Endothelial cell (in vitro differentiated cells): ENCODE data around the gene MADCAM1. TPM values are rescaled to one million over a fixed set of nuclear protein-coding genes. Genes with fewer than 3 reads are reported as not detected.

ENCODE experiments used
- DNase-seq: peaks from one replicate; pipeline ENCODE4 v3.0.0; 2021; ENCODE audit warnings: low spot score
- H3K27ac Mint-ChIP-seq: one replicate; pipeline ENCODE4 v1.8.0; 2021; ENCODE audit warnings: mixed read lengths, inconsistent platforms; ENCODE audit not compliant: unreplicated experiment
- H3K27me3 Mint-ChIP-seq: one replicate; pipeline ENCODE4 v1.8.0; 2021; ENCODE audit warnings: mild to moderate bottlenecking, moderate library complexity, mixed read lengths, inconsistent platforms; ENCODE audit not compliant: unreplicated experiment
- H3K36me3 Mint-ChIP-seq: one replicate; pipeline ENCODE4 v1.8.0; 2021; ENCODE audit warnings: mild to moderate bottlenecking, low read depth, mixed read lengths, inconsistent platforms; ENCODE audit not compliant: unreplicated experiment
- H3K4me1 Mint-ChIP-seq: one replicate; pipeline ENCODE4 v1.8.0; 2021; ENCODE audit warnings: mild to moderate bottlenecking, mixed read lengths, inconsistent platforms; ENCODE audit not compliant: unreplicated experiment
- H3K4me3 Mint-ChIP-seq: one replicate; pipeline ENCODE4 v1.8.0; 2021; ENCODE audit warnings: mild to moderate bottlenecking, mixed read lengths, inconsistent platforms; ENCODE audit not compliant: unreplicated experiment
- H3K9me3 Mint-ChIP-seq: one replicate; pipeline ENCODE4 v1.8.0; 2021; ENCODE audit warnings: mixed read lengths, inconsistent platforms; ENCODE audit not compliant: unreplicated experiment
- total RNA-seq: library from RNA; stranded (reverse); fragmentation: NEBNext Ultra II Directional; extraction: Animal tissue kit (Norgen Biotek cat#: 25700); gene quantifications from one replicate; pipeline ENCODE4 v1.2.1, GENCODE V29; 2021; ENCODE audit not compliant: unreplicated experiment
- TF ChIP-seq, protein P1 (sequence below): fragments of 200-600 bp; sonication (generic); IDR thresholded peaks from one replicate; pipeline ENCODE4 v1.5.0; 2021; ENCODE audit warnings: antibody characterized with exemption; ENCODE audit not compliant: unreplicated experiment

Gene MADCAM1
- total RNA-seq, 1 donor from 2014 or later: 6.5 TPM

DNA sequence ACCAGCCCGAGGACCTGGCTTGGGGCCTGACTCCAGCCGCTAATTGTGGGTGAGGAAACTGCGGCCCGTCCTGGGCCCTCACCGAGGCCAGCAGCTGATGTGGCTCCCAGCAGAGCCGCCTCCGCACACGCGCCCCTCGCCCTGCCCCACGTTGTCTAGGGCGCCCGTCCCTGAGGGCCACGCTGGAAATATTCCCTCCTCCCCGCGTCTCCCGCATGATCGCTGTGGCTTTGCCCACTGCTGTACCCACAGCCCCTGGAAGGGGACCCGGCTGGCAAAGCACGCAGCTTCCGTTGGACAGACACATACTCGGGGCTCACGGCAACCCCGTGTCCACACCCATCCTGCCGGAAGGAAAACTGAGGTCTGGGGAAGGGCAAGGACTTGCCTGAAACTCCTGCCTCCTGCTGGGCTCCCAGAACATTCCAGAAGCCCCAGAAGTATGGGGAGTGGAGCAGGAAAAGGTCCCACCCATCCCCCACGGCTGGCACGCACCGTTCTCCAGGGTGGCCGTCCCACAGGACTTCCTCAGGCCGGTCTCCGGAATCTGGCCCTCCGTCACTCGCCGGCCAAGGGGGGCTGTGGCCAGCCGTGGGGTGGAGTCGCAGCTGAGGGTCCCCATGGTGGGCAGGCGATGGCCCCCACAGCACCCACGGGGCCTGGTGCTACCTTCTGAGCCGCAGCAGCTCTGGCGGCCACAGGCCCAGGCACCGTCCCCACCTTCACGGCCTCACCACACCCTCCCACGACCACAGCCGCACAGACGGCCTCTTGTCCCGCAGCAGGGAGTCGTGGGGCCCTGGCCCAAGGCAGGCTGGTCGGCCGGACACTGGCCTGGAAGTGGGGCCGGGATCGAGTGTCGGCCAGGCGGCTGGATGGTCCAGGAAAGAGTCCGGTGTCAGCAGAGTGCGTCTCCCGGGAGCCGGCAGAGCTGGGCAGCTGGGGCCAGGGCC, 21.9 kb upstream of the MADCAM1 start:
- Mint-ChIP-seq H3K27ac (no peak overlapping the region), H3K36me3 (no peaks in the 10 kb centered on the region), H3K27me3 (peaks cover 1% of the 10 kb centered on the region), H3K4me3 (no peak overlapping the region), H3K4me1 (no peaks in the 10 kb centered on the region), H3K9me3 (no peaks in the 10 kb centered on the region)
- no peak for DNase-seq
- TF ChIP-seq, protein P1, sequence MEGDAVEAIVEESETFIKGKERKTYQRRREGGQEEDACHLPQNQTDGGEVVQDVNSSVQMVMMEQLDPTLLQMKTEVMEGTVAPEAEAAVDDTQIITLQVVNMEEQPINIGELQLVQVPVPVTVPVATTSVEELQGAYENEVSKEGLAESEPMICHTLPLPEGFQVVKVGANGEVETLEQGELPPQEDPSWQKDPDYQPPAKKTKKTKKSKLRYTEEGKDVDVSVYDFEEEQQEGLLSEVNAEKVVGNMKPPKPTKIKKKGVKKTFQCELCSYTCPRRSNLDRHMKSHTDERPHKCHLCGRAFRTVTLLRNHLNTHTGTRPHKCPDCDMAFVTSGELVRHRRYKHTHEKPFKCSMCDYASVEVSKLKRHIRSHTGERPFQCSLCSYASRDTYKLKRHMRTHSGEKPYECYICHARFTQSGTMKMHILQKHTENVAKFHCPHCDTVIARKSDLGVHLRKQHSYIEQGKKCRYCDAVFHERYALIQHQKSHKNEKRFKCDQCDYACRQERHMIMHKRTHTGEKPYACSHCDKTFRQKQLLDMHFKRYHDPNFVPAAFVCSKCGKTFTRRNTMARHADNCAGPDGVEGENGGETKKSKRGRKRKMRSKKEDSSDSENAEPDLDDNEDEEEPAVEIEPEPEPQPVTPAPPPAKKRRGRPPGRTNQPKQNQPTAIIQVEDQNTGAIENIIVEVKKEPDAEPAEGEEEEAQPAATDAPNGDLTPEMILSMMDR: no peak

DNA sequence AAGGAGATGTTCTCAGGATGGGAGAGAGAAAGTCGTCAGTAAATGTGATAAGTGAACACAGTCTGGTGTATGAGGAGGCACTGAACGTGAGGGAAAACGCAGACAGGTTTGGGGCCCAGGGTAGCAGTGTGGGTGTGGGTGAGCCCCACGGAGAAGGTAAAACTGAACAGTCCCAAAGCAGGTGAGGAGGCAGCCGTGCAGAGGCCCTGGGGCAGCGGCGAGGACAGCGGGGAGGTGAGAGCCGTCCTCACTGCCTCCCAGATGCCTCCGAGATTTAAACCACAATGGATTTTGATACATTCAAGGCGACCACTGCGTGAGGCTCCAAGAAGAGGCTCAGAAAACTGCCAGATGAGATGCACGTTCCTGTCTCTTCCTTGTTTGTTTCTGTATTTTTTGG, 20.9 kb upstream of the MADCAM1 start:
- peaks cover 7% of the 10 kb centered on the region for H3K36me3 Mint-ChIP-seq
- TF ChIP-seq, protein P1: no peak
- H3K27me3 Mint-ChIP-seq: peaks cover 4% of the 10 kb centered on the region
- H3K27ac Mint-ChIP-seq: no peak overlapping the region
- no peak overlapping the region for H3K4me3 Mint-ChIP-seq
- H3K9me3 Mint-ChIP-seq: peaks cover 8% of the 10 kb centered on the region
- peaks cover under 1% of the 10 kb centered on the region for H3K4me1 Mint-ChIP-seq
- no peak for DNase-seq

DNA sequence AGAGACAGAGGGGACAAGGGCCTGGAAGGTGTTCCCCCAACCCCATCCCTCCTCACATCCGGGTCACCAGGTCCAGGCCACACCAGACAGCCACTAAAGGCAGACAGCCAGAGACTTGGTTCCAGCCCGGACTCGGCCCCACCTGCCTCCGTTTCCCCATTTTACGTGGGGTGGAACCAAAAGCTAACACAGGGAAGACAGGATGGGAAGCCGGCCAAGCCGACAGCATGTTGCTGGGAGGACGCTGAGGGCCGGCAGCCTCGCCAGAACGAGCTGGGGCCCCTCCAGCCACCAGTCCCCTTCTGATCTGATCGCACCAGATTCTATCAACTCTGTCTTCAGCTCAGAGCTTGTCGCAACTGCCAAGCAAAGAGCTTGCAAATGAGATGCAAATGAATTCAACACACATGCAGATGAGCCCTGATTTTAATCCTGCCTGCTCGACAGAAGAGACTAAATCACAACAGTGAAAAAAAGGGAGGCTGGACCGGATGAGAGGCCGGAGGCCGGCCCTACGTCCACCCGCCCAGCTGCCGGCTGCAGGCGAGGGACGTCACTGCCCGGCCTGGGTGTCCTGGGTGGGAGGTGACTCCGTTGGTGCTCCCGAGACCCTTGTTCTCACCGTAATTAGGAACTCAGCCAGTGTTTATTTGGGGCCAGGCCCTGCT, 17.9 kb upstream of the MADCAM1 start:
- H3K36me3 Mint-ChIP-seq: peaks cover 12% of the 10 kb centered on the region
- H3K4me3 Mint-ChIP-seq: no peak overlapping the region
- peaks cover 2% of the 10 kb centered on the region for H3K4me1 Mint-ChIP-seq
- DNase-seq: no peak
- H3K27ac Mint-ChIP-seq: no peak overlapping the region
- peaks cover 17% of the 10 kb centered on the region for H3K9me3 Mint-ChIP-seq
- H3K27me3 Mint-ChIP-seq: peaks cover 9% of the 10 kb centered on the region
- TF ChIP-seq, protein P1: no peak

DNA sequence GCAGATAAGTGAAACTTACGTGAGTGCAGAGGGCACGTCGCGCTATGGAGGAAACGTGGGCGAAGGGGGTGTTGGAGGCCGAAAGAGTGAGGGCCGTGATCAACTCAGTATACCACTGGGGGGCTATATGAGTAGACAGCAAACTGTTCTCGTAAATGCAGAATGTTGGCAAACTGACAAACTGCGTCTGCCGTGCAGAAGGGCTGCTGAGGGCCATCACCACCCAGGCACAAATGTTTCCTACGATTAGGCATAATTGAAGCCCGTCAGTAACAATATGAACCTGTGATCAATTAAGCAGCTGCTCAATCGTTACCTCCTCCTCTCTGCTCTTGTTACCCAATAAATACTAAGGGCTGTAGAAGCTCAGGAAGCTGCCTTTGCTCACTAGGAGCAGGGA, 17.3 kb upstream of the MADCAM1 start:
- peaks cover 9% of the 10 kb centered on the region for H3K27me3 Mint-ChIP-seq
- H3K4me3 Mint-ChIP-seq: no peak overlapping the region

More for the DNA sequence above, 17.3 kb upstream of the MADCAM1 start:
- peaks cover 17% of the 10 kb centered on the region for H3K9me3 Mint-ChIP-seq
- TF ChIP-seq, protein P1: no peak
- H3K27ac Mint-ChIP-seq: no peak overlapping the region
- H3K4me1 Mint-ChIP-seq: peaks cover 2% of the 10 kb centered on the region
- DNase-seq: no peak
- peaks cover 12% of the 10 kb centered on the region for H3K36me3 Mint-ChIP-seq
